ENCODE measurements around the gene ACAP2.

Gene ACAP2

GRCh38 chr3:195285372-195285771 lies 157.4 kb downstream of the ACAP2 start:
- no peaks in the 10 kb centered on the region for H3K9me3 ChIP-seq
- no peak for TF ChIP-seq CTCF (IDR thresholded peaks at IDR 0.05; ENCODE audit: low read depth, low read length)
- no peak for DNase-seq
- H3K4me1 ChIP-seq = no peaks in the 10 kb centered on the region
- H3K4me3 ChIP-seq (ENCODE audit: low read depth, low read length) = no peak overlapping the region
- H3K27me3 ChIP-seq = no peaks in the 10 kb centered on the region
- peaks cover 8% of the 10 kb centered on the region for H3K36me3 ChIP-seq

- H3K4me1 ChIP-seq = no peaks in the 10 kb centered on the region
- H3K4me3 ChIP-seq (ENCODE audit: low read depth, low read length) = no peak overlapping the region
- no peaks in the 10 kb centered on the region for H3K9me3 ChIP-seq
- H3K36me3 ChIP-seq = peaks cover 8% of the 10 kb centered on the region
- DNase-seq = no peak
- H3K27me3 ChIP-seq = no peaks in the 10 kb centered on the region
- no peak for TF ChIP-seq CTCF (IDR thresholded peaks at IDR 0.05; ENCODE audit: low read depth, low read length)
These were observed 158.0 kb downstream of the ACAP2 start for GRCh38 chr3:195284842-195285241.

GRCh38 chr3:195282961-195283360 lies 159.9 kb downstream of the ACAP2 start:
- peaks cover 8% of the 10 kb centered on the region for H3K36me3 ChIP-seq
- no peak for DNase-seq
- H3K4me3 ChIP-seq (ENCODE audit: low read depth, low read length) = no peak overlapping the region
- H3K4me1 ChIP-seq = no peaks in the 10 kb centered on the region
- no peaks in the 10 kb centered on the region for H3K9me3 ChIP-seq
- no peaks in the 10 kb centered on the region for H3K27me3 ChIP-seq
- TF ChIP-seq CTCF (IDR thresholded peaks at IDR 0.05; ENCODE audit: low read depth, low read length) = no peak

GRCh38 chr3:195274259-195274966 lies 168.4 kb downstream of the ACAP2 start:
- Histone ChIP-seq H3K36me3 (no peaks in the 10 kb centered on the region; the same call in 1 of the 2 replicates), H3K9me3 (no peaks in the 10 kb centered on the region), H3K4me3 (ENCODE audit: low read depth, low read length) (no peak overlapping the region), H3K27me3 (no peaks in the 10 kb centered on the region), H3K4me1 (peaks cover 1% of the 10 kb centered on the region)
- no peak for TF ChIP-seq CTCF (IDR thresholded peaks at IDR 0.05; ENCODE audit: low read depth, low read length)
- DNase-seq = no peak

GRCh38 chr3:195271410-195272243 lies 171.2 kb downstream of the ACAP2 start:
- peaks cover 4% of the 10 kb centered on the region for H3K4me1 ChIP-seq
- peak overlapping the region; percentile 91 for H3K4me3 ChIP-seq (ENCODE audit: low read depth, low read length)
- H3K36me3 ChIP-seq = no peaks in the 10 kb centered on the region; the same call in 1 of the 2 replicates
- peak; percentile 94 for DNase-seq
- H3K27me3 ChIP-seq = no peaks in the 10 kb centered on the region
- TF ChIP-seq CTCF (IDR thresholded peaks at IDR 0.05; ENCODE audit: low read depth, low read length) = peak; percentile 89
- H3K9me3 ChIP-seq = no peaks in the 10 kb centered on the region

Measured in BE2C (cell line).